Thoracic aorta (tissue), 2 donors: ENCODE measurements around the gene DIP2C. TPM values are rescaled to one million over a fixed set of nuclear protein-coding genes. Genes with fewer than 3 reads are reported as not detected.

Source experiments
- ATAC-seq: fragments of 150-250 bp; one replicate; pipeline ENCODE4 v1.8.0; 2017; ENCODE audit warnings: low read depth; ENCODE audit not compliant: insufficient number of reproducible peaks, low FRiP score
- DNase-seq: peaks from one replicate; pipeline ENCODE4 v3.0.0-alpha.2; 2020; ENCODE audit warnings: low spot score
- H3K27ac ChIP-seq, 2 donors: fragments of 200-600 bp; sonication (generic); 1 replicate in 1 of 2; 2 replicates in 1 of 2; pipeline ENCODE4 v1.5.1; 2016; ENCODE audit warnings: mild to moderate bottlenecking in 2 of 2, moderate library complexity in 2 of 2
- H3K27me3 ChIP-seq: fragments of 200-600 bp; sonication (generic); replicated peaks from 2 replicates; pipeline ENCODE4 v1.6.0; 2016; ENCODE audit warnings: mild to moderate bottlenecking; ENCODE audit not compliant: insufficient read depth
- H3K36me3 ChIP-seq: fragments of 200-600 bp; sonication (generic); one replicate; pipeline ENCODE4 v1.5.1; 2016
- H3K4me1 ChIP-seq, 2 donors: fragments of 200-600 bp; sonication (generic); 1 replicate in 1 of 2; 2 replicates in 1 of 2; pipeline versions ENCODE4 v1.5.1 to v1.6.0; 2016; ENCODE audit warnings: low read depth in 2 of 2, mild to moderate bottlenecking in 1 of 2; ENCODE audit not compliant: control insufficient read depth in 1 of 2
- H3K4me3 ChIP-seq: fragments of 200-600 bp; sonication (generic); 2 replicates; pipeline ENCODE4 v1.5.1; 2016; ENCODE audit warnings: mild to moderate bottlenecking
- H3K9me3 ChIP-seq: fragments of 200-600 bp; sonication (generic); 2 replicates; pipeline ENCODE4 v1.5.1; 2016
- CTCF ChIP-seq: fragments of 200-600 bp; sonication (generic); IDR thresholded peaks from one replicate; pipeline ENCODE4 v1.5.1; 2019; ENCODE audit warnings: antibody characterized with exemption
- total RNA-seq, 2 donors: library from RNA; depleted of rRNA; stranded (reverse); fragments of >200 nt; gene quantifications; one replicate each; pipeline versions ENCODE4 v1.1.0 to v1.2.3, GENCODE V29; 2016

DIP2C gene
- total RNA-seq, 2 donors from 2014 or later, result 36.8 to 44.0 TPM

GRCh38 chr10:385571-386300, 303.7 kb downstream of the DIP2C start:
- peaks cover 0 to 19% of the 10 kb centered on the region in 2 donors for H3K4me1 ChIP-seq
- no peak overlapping the region for H3K4me3 ChIP-seq
- peaks cover 13% of the 10 kb centered on the region for H3K36me3 ChIP-seq
- DNase-seq (no peak), ATAC-seq (no peak)
- no peak overlapping the region for H3K27ac ChIP-seq
- no peaks in the 10 kb centered on the region for H3K9me3 ChIP-seq
- TF ChIP-seq CTCF, result no peak
- H3K27me3 ChIP-seq, result no peaks in the 10 kb centered on the region

GRCh38 chr10:384538-385305, 304.7 kb downstream of the DIP2C start:
- H3K36me3 ChIP-seq, result peaks cover 13% of the 10 kb centered on the region
- H3K27me3 ChIP-seq, result no peaks in the 10 kb centered on the region
- TF ChIP-seq CTCF, result no peak
- H3K9me3 ChIP-seq, result no peaks in the 10 kb centered on the region
- DNase-seq (no peak), ATAC-seq (no peak)
- H3K4me3 ChIP-seq, result no peak overlapping the region
- H3K4me1 ChIP-seq, result peaks cover 0 to 16% of the 10 kb centered on the region in 2 donors
- H3K27ac ChIP-seq, result no peak overlapping the region

- Histone ChIP-seq H3K9me3 (no peaks in the 10 kb centered on the region), H3K27ac (no peak overlapping the region), H3K27me3 (no peaks in the 10 kb centered on the region), H3K36me3 (peaks cover 13% of the 10 kb centered on the region), H3K4me3 (no peak overlapping the region), H3K4me1 (peaks cover 0 to 14% of the 10 kb centered on the region in 2 donors)
- DNase-seq (no peak), ATAC-seq (no peak)
- TF ChIP-seq CTCF, result no peak
These were observed 305.9 kb downstream of the DIP2C start for GRCh38 chr10:383519-383918.

- Histone ChIP-seq H3K9me3 (no peaks in the 10 kb centered on the region), H3K27ac (no peak overlapping the region), H3K4me1 (peaks cover 0 to 21% of the 10 kb centered on the region in 2 donors), H3K36me3 (peaks cover 9% of the 10 kb centered on the region), H3K4me3 (no peak overlapping the region), H3K27me3 (no peaks in the 10 kb centered on the region)
- no peak for ATAC-seq
- no peak for DNase-seq
- TF ChIP-seq CTCF, result no peak
These were observed 307.7 kb downstream of the DIP2C start for GRCh38 chr10:381805-382204.

GRCh38 chr10:381346-381745, 308.1 kb downstream of the DIP2C start:
- no peaks in the 10 kb centered on the region for H3K27me3 ChIP-seq
- H3K9me3 ChIP-seq, result no peaks in the 10 kb centered on the region
- no peak overlapping the region for H3K27ac ChIP-seq
- DNase-seq (no peak), ATAC-seq (no peak)
- H3K36me3 ChIP-seq, result peaks cover 9% of the 10 kb centered on the region
- no peak overlapping the region for H3K4me3 ChIP-seq
- no peak for TF ChIP-seq CTCF
- H3K4me1 ChIP-seq, result peaks cover 0 to 22% of the 10 kb centered on the region in 2 donors
